HepG2 (cell line): ENCODE results near the gene NFKBIL1. TPM values are rescaled to one million over a fixed set of nuclear protein-coding genes. Genes with fewer than 3 reads are reported as not detected.

Source experiments
- ATAC-seq: fragments of 200-7000 bp; cut with Tn5 transposase; 3 replicates; pipeline ENCODE4 v1.9.1; 2020; ENCODE audit warnings: mild to moderate bottlenecking, moderate library complexity
- BruUV-seq: library from RNA; stranded (reverse); fragments of 400-500 nt; replicated peaks from 2 replicates; lab custom pipeline; 2021; lab: Mats Ljungman, UMichigan
- CTCF ChIA-PET: fragments of 300-600 bp; formaldehyde crosslinking; extraction: SDS; loops from one replicate; lab custom pipeline; 2021; ENCODE audit warnings: low total read pairs, inconsistent platforms, low intra/inter-chr PET ratio; lab: Yijun Ruan, JAX
- POLR2A ChIA-PET: fragments of 350-600 bp; sonication (Branson Sonifier 250); formaldehyde crosslinking; loops from one replicate; lab custom pipeline; 2020; ENCODE audit warnings: antibody characterized with exemption, inconsistent platforms; lab: Yijun Ruan, JAX
- DNase-seq: peaks from one replicate; pipeline ENCODE4 v3.0.0-alpha.2; 2015; ENCODE audit warnings: low spot score
- FAIRE-seq: peaks from 3 replicates; lab custom pipeline; 2011; peaks lifted over from hg19 to GRCh38; lab: Jason Lieb, UNC
- H2AFZ ChIP-seq: one replicate; pipeline ENCODE4 v1.6.1; 2011; ENCODE audit warnings: low read length, inconsistent platforms
- H3K27ac ChIP-seq: fragments of 300-600 bp; 3 replicates; pipeline ENCODE4 v1.8.0; 2011; ENCODE audit warnings: mixed run types, mild to moderate bottlenecking, mixed read lengths, low read length, inconsistent platforms; ENCODE audit not compliant: insufficient read depth; ENCODE audit errors: extremely low read length
- H3K27me3 ChIP-seq, 2 experiments: fragments of 200-600 bp in 1 of 2; 2 replicates in 1 of 2; 3 replicates in 1 of 2; pipeline versions ENCODE4 v1.6.0 to v1.8.0; 2011; ENCODE audit warnings: low read length in 2 of 2, mild to moderate bottlenecking in 2 of 2, moderate library complexity in 2 of 2, inconsistent platforms in 1 of 2; ENCODE audit not compliant: insufficient read depth in 2 of 2, control insufficient read depth in 1 of 2
- H3K36me3 ChIP-seq, 2 experiments: fragments of 200-600 bp in 1 of 2; replicated peaks in 1 of 2; 2 replicates in 1 of 2; 3 replicates in 1 of 2; pipeline versions ENCODE4 v1.5.1 to v1.8.0; 2011; ENCODE audit warnings: low read length in 2 of 2, inconsistent platforms in 1 of 2; ENCODE audit not compliant: insufficient read depth in 2 of 2, control insufficient read depth in 1 of 2
- H3K4me1 ChIP-seq: 2 replicates; pipeline ENCODE4 v1.5.1; 2012; ENCODE audit warnings: low read length, inconsistent platforms; ENCODE audit not compliant: insufficient read depth
- H3K4me2 ChIP-seq: 2 replicates; pipeline ENCODE4 v1.6.0; 2011; ENCODE audit warnings: low read depth, low read length, inconsistent platforms
- H3K4me3 ChIP-seq, 3 experiments: fragments of 200-600 bp in 1 of 3; sonication (generic), shearing (Covaris generic) in 1 of 3; replicated peaks in 1 of 3; 2 replicates each; pipeline ENCODE4 v1.5.1; 2011 to 2016; ENCODE audit warnings: low read length in 3 of 3, inconsistent platforms in 2 of 3, low read depth in 2 of 3, mild to moderate bottlenecking in 2 of 3, control low read depth in 1 of 3, mixed read lengths in 1 of 3; ENCODE audit not compliant: insufficient read depth in 1 of 3
- H3K79me2 ChIP-seq: one replicate; pipeline ENCODE4 v1.6.1; 2011; ENCODE audit warnings: low read length, inconsistent platforms; ENCODE audit not compliant: insufficient read depth
- H3K9ac ChIP-seq: 2 replicates; pipeline ENCODE4 v1.6.0; 2011; ENCODE audit warnings: mild to moderate bottlenecking, low read depth, low read length, inconsistent platforms; ENCODE audit not compliant: insufficient read depth
- H3K9me3 ChIP-seq: 2 replicates; pipeline ENCODE4 v1.5.1; 2012; ENCODE audit warnings: mild to moderate bottlenecking, low read length
- H4K20me1 ChIP-seq: 2 replicates; pipeline ENCODE4 v1.6.0; 2011; ENCODE audit warnings: inconsistent platforms, mild to moderate bottlenecking, low read length, moderate library complexity; ENCODE audit not compliant: insufficient read depth
- ATAD3A ChIP-seq: sonication (generic); formaldehyde crosslinking; IDR thresholded peaks from 2 replicates; pipeline ENCODE4 v1.4.0; 2020; ENCODE audit warnings: missing genetic modification reagents
- ATRX ChIP-seq: sonication (generic); formaldehyde crosslinking; IDR thresholded peaks from 2 replicates; pipeline ENCODE4 v1.4.0; 2020; ENCODE audit warnings: missing genetic modification reagents, borderline replicate concordance
- CTCF ChIP-seq: sonication (generic); formaldehyde crosslinking; IDR thresholded peaks from 2 replicates; pipeline ENCODE4 v1.5.0; 2020; ENCODE audit warnings: mild to moderate bottlenecking, missing genetic modification reagents, moderate library complexity
- IRF1 ChIP-seq: sonication (generic); formaldehyde crosslinking; IDR thresholded peaks from 2 replicates; pipeline ENCODE4 v1.4.0; 2020; ENCODE audit warnings: low read depth, mild to moderate bottlenecking, missing genetic modification reagents
- ISX ChIP-seq: sonication (generic); formaldehyde crosslinking; conservative IDR thresholded peaks from 2 replicates; pipeline ENCODE4 v1.5.0; 2020; ENCODE audit warnings: missing genetic modification reagents
- KMT2B ChIP-seq: IDR thresholded peaks from 2 replicates; pipeline ENCODE4 v1.6.1; 2016; ENCODE audit warnings: missing genetic modification reagents, missing compliant biosample characterization
- MED13 ChIP-seq: sonication (generic); formaldehyde crosslinking; IDR thresholded peaks from 2 replicates; pipeline ENCODE4 v1.5.0; 2020; ENCODE audit warnings: missing genetic modification reagents
- NCOR1 ChIP-seq: fragments of 200-600 bp; sonication (generic); IDR thresholded peaks from 2 replicates; pipeline ENCODE4 v1.7.0; 2017; ENCODE audit warnings: antibody characterized with exemption, low read length, borderline replicate concordance
- SKIL ChIP-seq: sonication (generic); formaldehyde crosslinking; IDR thresholded peaks from 2 replicates; pipeline ENCODE4 v1.8.0; 2022; ENCODE audit warnings: missing genetic modification reagents, mild to moderate bottlenecking, moderate library complexity, borderline replicate concordance
- TBX3 ChIP-seq: fragments of 450-650 bp; IDR thresholded peaks from 2 replicates; pipeline ENCODE4 v1.6.1; 2017; ENCODE audit warnings: antibody characterized with exemption, mild to moderate bottlenecking, inconsistent platforms, borderline replicate concordance
- THYN1 ChIP-seq: sonication (generic); formaldehyde crosslinking; IDR thresholded peaks from 2 replicates; pipeline ENCODE4 v1.8.1; 2023; ENCODE audit warnings: low read depth, mild to moderate bottlenecking, moderate library complexity, missing genetic modification reagents, borderline replicate concordance
- ZFP41 ChIP-seq: sonication (generic); formaldehyde crosslinking; IDR thresholded peaks from 2 replicates; pipeline ENCODE4 v1.4.0; 2020; ENCODE audit warnings: mild to moderate bottlenecking, missing genetic modification reagents, borderline replicate concordance
- ZFY ChIP-seq: sonication (generic); formaldehyde crosslinking; IDR thresholded peaks from 2 replicates; pipeline ENCODE4 v1.4.0; 2020; ENCODE audit warnings: missing genetic modification reagents
- ZMYM2 ChIP-seq: sonication (generic); formaldehyde crosslinking; IDR thresholded peaks from 2 replicates; pipeline ENCODE4 v1.8.0; 2022; ENCODE audit warnings: mild to moderate bottlenecking, missing genetic modification reagents
- ZNF136 ChIP-seq: sonication (generic); formaldehyde crosslinking; IDR thresholded peaks from 2 replicates; pipeline ENCODE4 v1.8.1; 2022; ENCODE audit warnings: low read depth, mild to moderate bottlenecking, moderate library complexity, missing genetic modification reagents
- ZNF746 ChIP-seq: sonication (generic); formaldehyde crosslinking; IDR thresholded peaks from 2 replicates; pipeline ENCODE4 v1.8.0; 2022; ENCODE audit warnings: mild to moderate bottlenecking, missing genetic modification reagents
- WGBS: methylation state at CpG from one replicate; pipeline ENCODE4 v1.1.6; 2017; ENCODE audit warnings: low lambda C conversion rate; 5-methylcytosine and 5-hydroxymethylcytosine counted together
- in situ Hi-C: cut with HindIII; loops from 2 replicates; pipeline ENCODE4 v1.10.0; 2017; ENCODE audit warnings: low pct_unique_long_range_greater_than_20kb; ENCODE audit not compliant: extremely low pct_ligation_motif_present
- intact Hi-C: fragments of 100-400 bp; cut with micrococcal nuclease; formaldehyde crosslinking; loops from one replicate; pipeline ENCODE4 v1.10.0; 2022; ENCODE audit not compliant: unreplicated experiment
- polyA plus RNA-seq, 8 experiments: library from polyadenylated mRNA; depleted of rRNA in 3 of 8; stranded (reverse) in 7 of 8; unstranded in 1 of 8; fragments of >200 nt; fragmentation: Illumina TruSeq in 4 of 8; extraction: Trizol in 4 of 8; gene quantifications; 2 replicates each; pipeline versions ENCODE4 v1.2.1 to v1.2.3, GENCODE V29; 2011 to 2016; ENCODE audit warnings: low read depth in 4 of 8, missing spikeins in 1 of 8, mixed read lengths in 1 of 8; ENCODE audit not compliant: insufficient read depth in 1 of 8
- total RNA-seq, 5 experiments: library from RNA; depleted of rRNA; stranded (reverse); fragments of >200 nt; fragmentation: Illumina TruSeq; extraction: Trizol; gene quantifications; 2 replicates each; pipeline ENCODE4 v1.2.3, GENCODE V29; 2016; ENCODE audit warnings: low read depth in 1 of 5

Gene NFKBIL1
- total and polyA plus RNA-seq, 2 of the 13 experiments (the other 11 are each of a cell fraction or from before 2014, with no cell fraction given), result 9.7 to 19.5 TPM

GRCh38 chr6:31585491-31585890 lies 38.1 kb downstream of the NFKBIL1 start (continued):
- TF ChIP-seq TBX3, result peak; percentile 28; the same call in 1 of the 2 replicates
- no peak for TF ChIP-seq KMT2B
- TF ChIP-seq CTCF (CRISPR knock-in tag), result peak; percentile 69
- TF ChIP-seq ZFY (CRISPR knock-in tag), result no peak

GRCh38 chr6:31586008-31586407 lies 38.6 kb downstream of the NFKBIL1 start, which contains the start of gene LST1:
LST1 (plus strand) TSS chr6:31586277; CDS start chr6:31587300, 1,023 bp downstream.
- POLR2A ChIA-PET, result no interaction called here
- H3K4me1 ChIP-seq, result peaks cover 17% of the 10 kb centered on the region
- H3K79me2 ChIP-seq, result no peaks in the 10 kb centered on the region
- WGBS, result 18% methylated on average over 1 of the region's 1 CpG
- H3K27me3 ChIP-seq, result peaks cover 11 to 53% of the 10 kb centered on the region in 2 experiments
- CTCF ChIA-PET, result no interaction called here
- intact Hi-C loops, result loop anchor here (5.0 kb wide), 1 partner anchor 1139 kb away; no protein-coding TSS in a partner anchor
- no peak for FAIRE-seq
- no peak within 1 kb of the TSS for H2AFZ ChIP-seq
- H4K20me1 ChIP-seq, result no peaks in the 10 kb centered on the region
- H3K9ac ChIP-seq, result no peak within 1 kb of the TSS
- in situ Hi-C loops, result loop anchor here (5.0 kb wide), 1 partner anchor 94 kb away; no protein-coding TSS in a partner anchor
- TF ChIP-seq ATAD3A (CRISPR knock-in tag) (no peak), ZNF746 (no peak), ZNF136 (CRISPR knock-in tag) (no peak), IRF1 (no peak), SKIL (CRISPR knock-in tag) (no peak), ZMYM2 (CRISPR knock-in tag) (no peak), MED13 (CRISPR knock-in tag) (no peak), THYN1 (CRISPR knock-in tag) (no peak), NCOR1 (no peak), ISX (CRISPR knock-in tag) (no peak), ZFP41 (CRISPR knock-in tag) (no peak), ATRX (no peak)
- TF ChIP-seq, all 625 proteins: peak for 0
- ATAC-seq (no peak), DNase-seq (no peak)
- no TSS peak for BruUV-seq
- no peak within 1 kb of the TSS for H3K4me3 ChIP-seq
- no peaks in the 10 kb centered on the region for H3K36me3 ChIP-seq
- H3K9me3 ChIP-seq, result no peaks in the 10 kb centered on the region
- no peak within 1 kb of the TSS for H3K27ac ChIP-seq
- no peak within 1 kb of the TSS for H3K4me2 ChIP-seq
